HG02981 (cell line): ENCODE results near the gene PCYOX1L.
A peak's percentile ranks its signal among the peaks of the same experiment; 100 is the strongest.

Source experiments
- ATAC-seq: cut with Tn5 transposase; IDR thresholded peaks from one replicate; pipeline ENCODE4 v1.9.1; 2021; ENCODE audit warnings: mild to moderate bottlenecking, moderate library complexity; ENCODE audit not compliant: unreplicated experiment

The PCYOX1L gene, protein sequence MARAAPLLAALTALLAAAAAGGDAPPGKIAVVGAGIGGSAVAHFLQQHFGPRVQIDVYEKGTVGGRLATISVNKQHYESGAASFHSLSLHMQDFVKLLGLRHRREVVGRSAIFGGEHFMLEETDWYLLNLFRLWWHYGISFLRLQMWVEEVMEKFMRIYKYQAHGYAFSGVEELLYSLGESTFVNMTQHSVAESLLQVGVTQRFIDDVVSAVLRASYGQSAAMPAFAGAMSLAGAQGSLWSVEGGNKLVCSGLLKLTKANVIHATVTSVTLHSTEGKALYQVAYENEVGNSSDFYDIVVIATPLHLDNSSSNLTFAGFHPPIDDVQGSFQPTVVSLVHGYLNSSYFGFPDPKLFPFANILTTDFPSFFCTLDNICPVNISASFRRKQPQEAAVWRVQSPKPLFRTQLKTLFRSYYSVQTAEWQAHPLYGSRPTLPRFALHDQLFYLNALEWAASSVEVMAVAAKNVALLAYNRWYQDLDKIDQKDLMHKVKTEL

DNA sequence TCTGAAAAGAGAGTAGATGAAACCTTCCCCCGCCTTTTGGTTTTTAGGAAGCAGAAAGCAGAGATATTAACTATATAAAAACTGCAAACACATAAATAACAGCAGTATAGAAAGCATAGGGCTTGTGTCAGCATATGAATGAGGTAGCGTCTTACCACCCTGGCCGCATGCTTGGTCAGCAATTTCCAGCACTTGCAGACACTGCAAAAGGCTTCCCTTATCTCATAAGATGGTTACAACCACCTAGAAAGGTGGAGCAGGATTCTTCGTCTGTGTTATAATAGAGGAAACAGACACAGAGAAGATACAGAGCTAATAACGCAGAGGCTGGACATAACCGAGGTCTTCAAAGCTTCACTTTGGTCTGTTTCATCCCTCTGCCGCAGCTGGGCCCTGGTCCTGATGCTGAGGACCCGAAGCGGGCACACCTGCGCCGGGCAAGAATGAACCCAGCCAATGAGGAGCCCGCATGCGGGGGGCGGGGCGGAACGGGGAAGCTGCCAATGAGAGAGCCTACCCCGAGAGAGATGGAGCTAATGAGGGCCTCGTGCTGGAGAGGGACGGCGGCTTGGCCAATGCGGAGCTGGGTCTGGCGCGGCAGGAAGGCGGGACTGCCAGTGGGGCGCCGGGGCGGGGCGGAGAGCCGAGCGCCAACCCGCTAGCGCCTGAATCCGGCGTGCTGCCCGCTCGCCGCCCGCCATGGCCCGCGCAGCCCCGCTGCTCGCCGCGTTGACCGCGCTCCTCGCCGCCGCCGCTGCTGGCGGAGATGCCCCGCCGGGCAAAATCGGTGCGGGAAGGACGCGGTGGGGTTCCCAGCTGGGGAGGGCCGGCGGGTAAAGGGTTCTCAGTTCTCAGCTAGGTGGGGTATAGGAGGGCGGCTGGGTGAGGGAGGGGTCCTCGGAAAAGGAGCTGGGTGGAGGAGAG, at the start of gene PCYOX1L:
Gene PCYOX1L (plus strand): TSS at position 677 of the 924 bp plus-strand sequence. CDS start 23 bp downstream, at position 700.
- ATAC-seq = peak; percentile 100

DNA sequence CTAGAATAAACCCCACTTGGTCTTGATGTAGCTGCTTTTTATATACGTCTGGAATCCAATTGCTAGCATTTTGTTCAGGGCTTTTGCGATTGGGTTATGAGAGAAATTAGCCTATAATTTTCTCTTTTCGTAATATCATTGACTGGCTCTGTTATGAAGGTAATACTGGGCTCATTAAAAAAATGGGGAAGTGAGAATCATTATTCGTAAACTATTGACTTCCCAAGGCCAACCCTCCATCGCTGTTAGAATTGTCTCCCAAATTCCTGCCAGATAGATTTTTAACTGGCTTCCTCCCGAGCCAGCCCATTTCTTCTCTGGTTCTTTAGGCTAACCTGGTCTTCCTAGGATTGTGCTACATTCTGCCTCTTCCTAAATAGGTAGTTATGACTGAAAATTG, 48.5 kb upstream of the PCYOX1L start:
- no peak for ATAC-seq

DNA sequence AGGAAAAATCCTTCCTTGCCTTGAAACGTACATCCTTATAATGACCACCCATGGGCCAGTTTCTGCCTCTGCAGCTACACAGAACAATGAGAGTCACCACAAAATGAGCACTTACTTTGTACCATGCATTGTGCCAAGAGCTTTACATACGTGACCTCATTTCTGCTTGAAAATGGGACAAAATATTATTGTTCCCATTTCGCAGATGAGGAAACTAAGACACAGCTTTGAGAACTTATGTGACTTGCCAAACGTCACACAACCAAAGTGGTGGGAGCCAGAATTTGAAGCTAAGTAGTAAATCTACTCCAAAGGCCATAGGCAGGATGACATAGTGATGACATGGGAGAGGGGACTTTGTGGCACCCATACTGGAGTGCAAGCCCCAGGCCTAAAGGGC, 47.4 kb upstream of the PCYOX1L start:
- ATAC-seq = no peak

DNA sequence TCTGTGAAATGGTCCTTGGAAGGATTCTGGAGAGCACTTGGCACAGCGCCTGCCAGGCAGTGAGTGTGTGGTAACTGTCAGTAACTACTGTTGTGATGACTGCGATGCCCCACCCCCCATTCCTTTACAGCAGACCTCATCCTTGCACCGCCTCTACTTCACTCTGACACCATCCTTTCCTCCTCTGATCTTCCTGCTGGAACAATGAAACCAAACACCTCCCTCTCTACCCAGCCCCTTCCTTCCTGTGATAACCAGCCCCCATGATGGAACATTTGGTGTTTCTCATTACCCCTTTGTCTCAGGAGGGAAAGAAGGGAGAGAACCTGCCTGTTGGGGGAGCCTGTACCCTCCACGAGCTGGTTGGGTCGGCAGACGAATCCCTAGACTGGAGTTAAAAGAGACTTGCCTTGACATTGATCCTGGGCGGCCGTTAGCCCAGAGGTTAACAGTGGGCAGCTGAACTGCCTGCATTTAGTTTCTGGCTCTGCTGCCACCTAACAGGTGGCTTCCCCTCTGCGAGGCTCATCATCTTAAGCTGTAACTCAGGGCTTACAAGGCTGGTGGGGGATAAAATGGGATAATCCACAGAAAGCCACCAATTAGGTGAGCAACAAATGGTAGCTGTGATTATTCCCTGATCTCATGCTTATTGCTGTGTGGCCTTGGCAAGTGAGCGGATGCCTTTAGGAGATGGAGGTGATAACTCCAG, 46.7 kb upstream of the PCYOX1L start:
- ATAC-seq = no peak

DNA sequence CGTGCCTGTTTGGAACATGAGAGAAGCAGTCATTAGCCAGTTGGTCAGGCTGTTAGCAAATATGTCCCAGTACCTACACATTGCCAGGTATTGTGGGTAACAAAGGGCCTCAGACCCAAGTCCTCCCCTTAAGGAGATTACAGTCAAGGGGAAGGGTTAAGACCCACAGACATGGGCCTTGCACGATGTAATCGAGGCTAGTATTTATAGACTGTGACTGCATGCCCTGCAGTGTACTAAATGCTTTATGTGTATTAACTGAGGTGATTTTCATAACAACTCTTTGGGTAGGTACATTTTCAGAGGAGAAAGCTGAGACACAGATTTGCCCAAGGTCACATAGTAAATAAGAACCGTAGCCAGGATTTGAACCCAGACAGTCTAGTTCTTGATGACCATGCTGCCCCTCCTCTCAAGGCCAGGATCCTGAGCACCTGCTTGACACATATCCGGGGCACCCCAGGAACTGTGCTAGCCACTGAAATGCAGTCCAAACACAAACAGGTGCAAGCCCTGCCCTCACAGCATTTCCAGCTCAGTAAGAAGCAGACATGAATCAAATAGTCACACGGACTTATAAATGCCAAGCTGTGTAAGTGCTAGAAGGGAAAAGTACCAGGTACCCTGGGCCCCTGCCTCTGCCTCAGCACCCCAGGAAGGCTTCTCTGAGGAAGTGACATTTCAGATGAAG, 44.5 kb upstream of the PCYOX1L start:
- ATAC-seq = no peak

DNA sequence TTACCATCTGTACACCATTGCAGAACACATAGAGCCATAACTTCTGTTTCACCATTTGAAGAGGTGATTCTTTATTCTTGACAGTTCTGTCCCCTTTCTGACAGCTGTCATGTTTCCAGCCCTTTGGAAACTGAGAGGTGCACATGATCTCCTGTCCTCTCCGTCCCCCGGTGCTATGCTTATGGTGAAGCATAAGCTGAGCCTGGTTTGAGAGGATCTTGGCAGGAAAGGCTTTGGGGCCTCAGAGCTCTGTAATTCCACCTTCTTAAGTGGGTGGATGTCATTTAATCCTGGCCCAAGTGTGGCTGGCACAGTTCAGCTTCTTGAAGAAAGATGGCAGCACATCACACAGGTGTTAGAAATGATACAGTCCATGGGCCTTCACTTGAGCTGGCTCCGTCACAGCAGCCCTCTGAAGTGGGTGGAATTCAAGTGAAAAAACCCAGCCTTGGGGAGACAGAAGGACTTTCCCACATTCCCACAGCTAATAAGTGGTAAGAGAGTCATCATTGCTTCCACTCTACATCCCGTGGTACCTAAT, 43.2 kb upstream of the PCYOX1L start:
- ATAC-seq = no peak

DNA sequence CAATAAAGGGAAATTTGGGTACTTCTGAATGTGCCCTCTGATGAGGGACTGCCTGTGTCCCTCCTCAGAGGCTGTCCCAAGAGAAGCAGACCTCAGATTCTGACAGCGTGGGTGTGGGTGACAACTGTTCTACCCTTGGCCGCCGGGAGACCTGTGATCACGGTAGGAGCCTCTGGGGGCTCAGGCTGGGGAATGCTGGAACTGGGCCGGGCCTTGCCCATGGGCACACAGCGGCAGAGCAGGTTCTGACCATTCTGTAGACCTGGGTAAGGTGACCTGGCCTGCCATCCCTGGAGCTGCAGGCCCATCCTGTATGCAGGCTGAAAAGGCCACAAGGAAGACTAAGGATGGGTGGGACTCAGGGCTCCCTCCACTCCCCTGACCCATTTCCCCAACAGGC, 42.1 kb upstream of the PCYOX1L start:
- no peak for ATAC-seq

DNA sequence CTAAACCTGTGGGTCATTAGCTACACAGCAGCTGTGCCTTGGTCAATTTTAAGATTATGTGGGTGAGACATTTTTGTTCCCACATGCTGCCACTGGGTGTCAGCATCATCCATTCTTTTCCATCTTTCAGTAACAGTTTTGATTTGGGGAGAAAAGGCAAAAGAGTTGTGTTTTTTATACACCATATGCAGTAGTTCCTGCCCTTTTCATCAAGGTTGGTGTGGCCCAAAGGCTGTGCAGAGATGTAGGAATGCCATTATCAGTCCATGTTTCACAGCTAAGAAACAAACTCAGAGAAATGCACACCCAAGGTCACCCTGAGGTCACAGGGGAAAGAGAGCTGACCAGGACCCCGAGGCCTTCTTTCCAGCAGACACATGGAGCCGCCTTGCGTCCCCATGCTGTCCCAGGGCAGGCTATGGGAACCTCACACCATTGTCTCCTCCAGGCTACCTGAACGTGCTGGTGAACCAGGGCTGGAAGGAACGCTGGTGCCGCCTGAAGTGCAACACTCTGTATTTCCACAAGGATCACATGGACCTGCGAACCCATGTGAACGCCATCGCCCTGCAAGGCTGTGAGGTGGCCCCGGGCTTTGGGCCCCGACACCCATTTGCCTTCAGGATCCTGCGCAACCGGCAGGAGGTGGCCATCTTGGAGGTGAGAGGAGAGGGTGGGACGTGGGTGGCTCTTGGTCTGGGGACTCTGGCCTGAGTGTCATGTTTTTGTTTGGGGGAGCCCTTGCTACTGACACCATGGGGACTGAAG, 40.4 kb upstream of the PCYOX1L start:
- peak; percentile 80 for ATAC-seq

DNA sequence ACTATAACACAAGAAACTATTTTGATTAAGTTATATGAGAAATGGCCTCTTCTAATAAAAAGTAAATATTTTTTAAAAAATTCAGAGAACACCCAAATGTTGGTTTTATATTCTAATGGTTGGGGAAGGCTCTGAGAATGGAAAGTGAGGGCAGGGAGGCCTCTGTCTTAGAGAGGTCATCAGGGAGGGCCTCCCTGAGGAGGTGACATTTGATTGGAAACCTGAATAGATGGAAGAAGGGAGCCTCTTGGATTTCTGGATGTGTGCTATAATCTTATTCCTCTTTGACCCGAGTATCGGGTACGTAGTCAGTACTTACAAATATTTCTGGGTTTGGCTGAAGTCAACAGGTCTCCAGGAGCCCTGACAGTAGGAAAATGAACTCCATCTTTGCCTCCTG, 38.7 kb upstream of the PCYOX1L start:
- no peak for ATAC-seq

DNA sequence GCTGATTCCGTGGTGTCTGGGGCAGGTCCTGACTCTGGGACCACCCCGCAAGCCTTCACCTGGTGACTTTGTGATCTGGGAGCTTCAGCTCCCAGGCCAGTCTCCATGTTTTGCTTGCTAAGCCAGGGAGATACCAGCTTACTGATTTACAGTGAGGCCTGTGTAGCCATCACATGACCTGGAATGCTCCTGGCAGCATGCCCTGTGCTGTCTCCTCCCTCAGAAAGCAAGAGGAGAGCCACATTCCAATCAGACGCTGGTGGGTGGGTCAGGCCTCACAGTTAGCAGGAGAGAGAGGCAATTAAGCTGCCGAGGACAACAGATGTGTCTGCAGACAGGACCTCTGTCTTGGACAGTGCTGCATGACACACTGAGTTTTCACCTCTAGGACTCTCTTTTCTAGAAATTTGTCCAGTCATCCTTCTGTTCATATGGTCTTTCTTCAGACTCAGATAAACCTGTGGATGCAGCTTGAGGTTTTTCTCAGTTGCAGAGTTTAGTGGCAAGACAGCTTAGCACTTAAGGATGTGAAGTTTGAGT, 37.0 kb upstream of the PCYOX1L start:
- no peak for ATAC-seq

DNA sequence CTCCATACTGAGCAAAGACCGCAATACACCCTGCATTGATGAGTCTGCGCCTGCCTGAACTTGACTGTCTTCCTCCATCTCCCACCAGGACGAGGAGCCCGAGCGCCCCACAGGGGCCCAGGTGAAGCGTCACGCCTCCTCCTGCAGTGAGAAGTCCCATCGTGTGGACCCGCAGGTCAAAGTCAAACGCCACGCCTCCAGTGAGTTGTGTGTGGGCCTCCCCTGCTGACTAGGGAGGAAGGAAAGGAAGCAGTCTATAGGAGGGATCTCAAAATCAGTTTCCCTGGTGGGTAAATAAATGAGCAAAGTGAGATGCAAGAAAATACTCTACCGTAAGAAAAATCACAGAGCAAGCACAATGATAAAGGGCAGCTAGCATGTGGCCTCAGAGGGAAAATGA, 35.3 kb upstream of the PCYOX1L start:
- no peak for ATAC-seq

DNA sequence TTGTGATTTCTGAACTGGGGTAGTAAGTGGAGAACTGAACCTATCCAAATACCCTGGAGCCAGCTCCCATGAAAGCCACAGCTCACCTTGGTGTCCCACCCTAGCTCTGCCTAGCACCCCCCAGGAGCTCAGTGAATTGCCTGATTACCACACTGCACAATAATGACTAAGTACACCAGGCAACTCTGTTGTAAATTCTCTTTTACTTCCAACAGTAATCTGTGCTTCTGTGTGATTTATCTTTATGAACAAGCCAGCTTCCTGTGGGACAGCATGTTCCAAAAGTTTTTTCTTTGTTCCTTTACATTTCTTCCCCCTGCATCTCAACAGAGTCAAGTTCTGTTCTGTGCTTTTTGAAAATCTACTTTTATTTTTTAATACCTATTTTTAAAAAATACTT, 34.6 kb upstream of the PCYOX1L start:
- no peak for ATAC-seq

DNA sequence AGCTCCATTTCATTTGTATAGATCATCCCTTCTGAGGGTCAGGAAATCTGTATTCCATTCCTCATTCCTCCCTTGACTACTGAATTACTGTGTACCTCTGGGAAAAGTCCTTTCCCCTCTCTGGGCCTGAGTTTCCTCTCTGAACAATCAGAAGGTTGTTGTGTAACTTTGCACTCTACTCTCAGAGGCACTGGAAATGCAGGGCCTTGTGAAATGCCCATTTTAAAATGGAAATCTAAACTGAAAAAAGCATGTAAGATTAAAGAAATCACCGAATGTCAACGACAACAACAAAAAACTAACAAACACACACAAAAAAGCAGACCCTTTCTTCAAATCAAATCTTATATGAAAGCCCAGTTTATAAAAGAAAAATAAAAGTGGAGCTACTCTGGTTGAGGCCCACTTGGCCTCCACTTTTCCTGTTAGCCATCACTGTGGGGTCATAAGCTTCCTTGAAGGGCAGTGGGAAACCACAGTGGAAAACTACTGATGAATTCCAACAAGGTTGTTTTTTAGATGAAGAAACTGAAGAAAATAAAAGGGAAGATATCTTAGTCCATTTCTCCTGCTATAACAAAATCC, 34.1 kb upstream of the PCYOX1L start:
- no peak for ATAC-seq

DNA sequence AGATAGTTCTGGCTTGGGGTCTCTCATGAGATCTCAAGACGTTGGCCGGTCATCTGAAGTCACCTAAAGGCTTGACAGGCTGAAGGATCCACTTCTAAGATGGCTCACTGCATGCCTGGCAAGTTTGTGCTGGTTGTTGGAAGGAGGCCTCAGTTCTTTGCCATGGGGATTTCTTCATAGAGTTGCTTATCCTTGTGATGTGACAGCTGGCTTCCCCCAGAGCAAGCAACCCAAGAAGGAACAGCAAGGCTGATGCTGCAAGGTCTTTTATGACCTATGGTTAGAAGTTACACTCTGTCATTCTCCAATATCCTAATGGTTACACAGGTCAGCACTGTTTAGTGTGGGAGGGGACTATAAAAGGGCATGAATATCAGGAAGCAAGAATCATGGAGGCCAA, 33.2 kb upstream of the PCYOX1L start:
- ATAC-seq = no peak

DNA sequence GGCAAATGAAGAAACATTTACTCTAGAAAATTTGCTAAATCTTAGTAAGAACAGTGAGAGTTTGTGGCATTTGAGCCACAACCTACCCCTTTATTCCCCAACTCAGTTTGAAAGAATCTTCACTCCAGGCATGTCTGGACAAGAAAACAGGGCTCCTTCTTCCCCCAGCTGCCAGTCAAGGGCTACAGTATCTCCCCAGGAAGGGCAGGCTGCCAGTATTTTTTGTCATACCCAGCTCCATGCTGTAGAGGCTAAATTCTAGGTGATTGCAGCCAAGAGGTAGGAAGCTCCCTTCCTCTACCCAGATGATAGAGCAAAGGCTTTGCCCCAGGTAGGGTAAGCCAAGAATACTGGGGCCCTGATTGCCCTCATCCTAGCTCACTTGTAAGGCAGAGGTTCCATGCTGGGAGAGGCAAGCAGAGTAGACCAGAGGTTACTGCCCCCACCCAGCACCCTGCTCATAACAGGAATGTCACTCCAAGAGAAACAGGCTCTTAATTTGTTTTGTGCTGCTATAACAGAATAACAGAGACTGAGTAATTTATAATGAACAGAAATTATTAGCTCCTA, 32.6 kb upstream of the PCYOX1L start:
- ATAC-seq = no peak

DNA sequence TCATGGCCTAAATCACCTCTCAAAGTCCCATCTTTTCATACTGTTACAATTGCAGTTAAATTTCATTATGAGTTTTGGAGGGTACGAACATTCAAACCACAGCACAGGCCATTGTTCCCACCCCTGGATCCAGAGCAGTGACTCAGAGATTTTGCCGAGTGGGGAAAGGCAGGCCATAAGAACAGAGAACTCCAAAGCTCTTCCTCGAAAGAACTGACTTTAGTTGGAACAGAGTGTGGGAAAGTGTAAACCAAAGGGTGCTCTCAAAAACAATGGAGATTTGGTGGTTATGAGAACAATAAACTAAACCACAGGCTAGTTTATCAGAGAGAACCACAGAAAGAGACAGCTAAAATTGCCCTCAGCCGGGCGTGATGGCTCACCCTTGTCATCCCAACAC, 32.0 kb upstream of the PCYOX1L start:
- no peak for ATAC-seq

DNA sequence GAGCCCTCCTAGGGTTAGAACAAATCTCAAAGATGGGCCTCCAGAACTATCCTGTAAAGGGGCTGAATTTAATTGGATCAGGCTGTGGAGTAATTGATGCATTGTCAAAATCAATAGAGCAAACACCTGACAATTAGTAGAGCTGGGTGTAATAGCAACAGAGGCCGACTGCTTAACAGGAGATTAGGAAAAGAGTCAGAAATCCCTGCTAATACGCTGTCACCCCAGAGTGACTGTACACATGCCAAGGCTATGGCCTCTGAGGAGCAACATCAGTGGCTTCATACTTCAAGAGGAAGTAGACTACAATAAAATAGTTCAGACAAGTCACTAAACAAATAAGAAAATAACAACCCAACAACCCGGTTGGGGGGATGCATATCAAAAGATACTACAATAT, 31.2 kb upstream of the PCYOX1L start:
- no peak for ATAC-seq

DNA sequence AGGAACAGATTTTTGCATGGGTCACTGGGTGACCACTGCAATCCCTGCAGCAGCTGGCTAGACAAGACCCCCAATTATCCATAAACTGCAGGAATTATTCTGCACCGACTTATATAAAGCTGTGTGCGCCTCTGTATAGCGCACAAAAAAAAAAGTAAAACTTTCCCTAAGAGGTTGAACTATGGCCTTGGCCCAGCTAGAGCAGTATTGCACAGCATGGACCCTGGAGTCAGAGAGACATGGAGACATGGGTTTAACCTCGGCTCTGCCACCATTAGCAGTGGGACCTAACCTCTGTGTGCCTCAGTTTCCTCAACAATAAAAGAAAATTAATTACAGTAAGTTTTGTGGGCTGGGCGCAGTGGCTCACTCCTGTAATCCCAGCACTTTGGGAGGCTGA, 29.7 kb upstream of the PCYOX1L start:
- no peak for ATAC-seq
